SJSA1 (cell line): Measurements from ENCODE around the gene NACC2. TPM values are rescaled to one million over a fixed set of nuclear protein-coding genes. Genes with fewer than 3 reads are reported as not detected.

ENCODE experiments used
- total RNA-seq: library from RNA; depleted of rRNA; stranded (reverse); fragments of >200 nt; shearing (Covaris generic); gene quantifications from 2 replicates; pipeline ENCODE4 v1.2.3, GENCODE V29; 2014; rRNA removed

The NACC2 gene
- total RNA-seq, 1 experiment from 2014 or later: 20.2 TPM

Other genes with a start within 250 kb of the NACC2 start
- gene CAMSAP1, start 187.7 kb downstream of the NACC2 start, total RNA-seq: 16.6 and 17.4 TPM in 2 replicates
- 51.6 and 59.6 TPM in 2 replicates for gene UBAC1, start 133.9 kb downstream of the NACC2 start, total RNA-seq
- 25.8 and 27.8 TPM in 2 replicates for gene TMEM250, start 23.6 kb upstream of the NACC2 start, total RNA-seq
- gene LHX3, start 109.8 kb upstream of the NACC2 start, total RNA-seq: not detected in 2 replicates
- 19.3 and 22.0 TPM in 2 replicates for gene QSOX2, start 150.5 kb upstream of the NACC2 start, total RNA-seq
- not detected in 2 replicates for gene CCDC187, start 208.8 kb upstream of the NACC2 start, total RNA-seq
- gene GPSM1, start 232.2 kb upstream of the NACC2 start, total RNA-seq: 63.0 and 90.4 TPM in 2 replicates